Measurements from ENCODE around the gene AHNAK2. TPM values are rescaled to one million over a fixed set of nuclear protein-coding genes. Genes with fewer than 3 reads are reported as not detected.

AHNAK2 gene
- total RNA-seq, 1 experiment from 2014 or later: 45.0 TPM

- intact Hi-C loops (cut with micrococcal nuclease): no loop called here
- Histone ChIP-seq H4K20me1 (ENCODE audit: insufficient read depth) (no peaks in the 10 kb centered on the region), H3K4me3 (replicated peaks in 1 of 2; ENCODE audit: low read depth in 1 of 2, low read length in 2 of 2) (no peak overlapping the region), H3K36me3 (ENCODE audit: control insufficient read depth in 1 of 2, insufficient read depth in 2 of 2, low read length in 2 of 2) (0 out of 4 replicates have a peak, but pooled peaks cover 0 to 1% of the 10 kb centered on the region in 2 experiments), H3K9me3 (ENCODE audit: control insufficient read depth in 1 of 2, insufficient read depth in 1 of 2, low read depth in 1 of 2, low read length in 2 of 2) (no peaks in the 10 kb centered on the region), H3K27ac (ENCODE audit: low read depth, low read length) (no peak overlapping the region), H2AFZ (ENCODE audit: low read depth, low read length, poor library complexity, severe bottlenecking) (no peak overlapping the region), H3K27me3 (ENCODE audit: insufficient read depth, low read length) (no peaks in the 10 kb centered on the region), H3K79me2 (ENCODE audit: insufficient read depth, low read length) (no peaks in the 10 kb centered on the region), H3K4me1 (ENCODE audit: control insufficient read depth in 1 of 2, insufficient read depth in 2 of 2, low read length in 2 of 2) (peaks cover 0 to 8% of the 10 kb centered on the region in 2 experiments; a peak in 1 of 4 replicates), H3K4me2 (ENCODE audit: low read length) (no peak overlapping the region), H3K9me2 (ENCODE audit: insufficient read depth) (no peaks in the 10 kb centered on the region), H3K9ac (ENCODE audit: low read length) (no peak overlapping the region)
- POLR2A ChIA-PET: no interaction called here
- RAD21 ChIA-PET (ENCODE audit: low non-redundant PET in 1 of 2, low total read pairs in 2 of 2, uncharacterized antibody in 2 of 2, unreplicated experiment in 2 of 2): no interaction called here
- ATAC-seq (no peak), DNase-seq (ENCODE audit: low read depth, low spot score) (no peak)
- CTCF ChIA-PET: no interaction called here
- TF ChIP-seq ATF3 (IDR thresholded peaks at IDR 0.05): no peak
- TF ChIP-seq CEBPB (IDR thresholded peaks at IDR 0.05; ENCODE audit: low read depth): no peak
- no peak for TF ChIP-seq ZBTB33 (IDR thresholded peaks at IDR 0.05; ENCODE audit: extremely low read depth, insufficient replicate concordance, low read length)
- TF ChIP-seq YY1 (IDR thresholded peaks at IDR 0.05; ENCODE audit: extremely low read depth, insufficient replicate concordance, low read depth, low read length): no peak
- no peak for TF ChIP-seq ZNF274 (IDR thresholded peaks at IDR 0.05; ENCODE audit: low read depth, low read length)
- TF ChIP-seq POLR2A (IDR thresholded peaks at IDR 0.05; ENCODE audit: borderline replicate concordance, extremely low read depth, insufficient read depth, insufficient read length): no peak
- no peak for TF ChIP-seq REST (IDR thresholded peaks at IDR 0.05; ENCODE audit: low read depth)
- TF ChIP-seq POLR2AphosphoS5 (IDR thresholded peaks at IDR 0.05; ENCODE audit: low read depth, low read length): no peak
- TF ChIP-seq MAX (IDR thresholded peaks at IDR 0.05): no peak
- TF ChIP-seq FOSL1 (IDR thresholded peaks at IDR 0.05; ENCODE audit: low read depth): no peak
- TF ChIP-seq TCF7L2 (IDR thresholded peaks at IDR 0.05; ENCODE audit: borderline replicate concordance, extremely low read depth, insufficient read depth, insufficient read length): no peak
- no peak for TF ChIP-seq CBX3 (IDR thresholded peaks at IDR 0.05; ENCODE audit: low read depth)
- TF ChIP-seq JUND (IDR thresholded peaks at IDR 0.05): no peak
- no peak for TF ChIP-seq SP1 (IDR thresholded peaks at IDR 0.05; ENCODE audit: low read depth)
- TF ChIP-seq CTCF (IDR thresholded peaks at IDR 0.05 in 2 of 3, conservative IDR thresholded peaks at IDR 0.05 in 1 of 3; ENCODE audit: borderline replicate concordance in 1 of 3, insufficient read depth in 1 of 3, low read depth in 2 of 3, low read length in 2 of 3): no peak
- TF ChIP-seq SIN3A (IDR thresholded peaks at IDR 0.05; ENCODE audit: low read depth): no peak
- no peak for TF ChIP-seq EGR1 (IDR thresholded peaks at IDR 0.05; ENCODE audit: low read depth)
- TF ChIP-seq EZH2 (IDR thresholded peaks at IDR 0.05): no peak
- BruUV-seq (replicated peaks): no TSS peak
These were observed 80.0 kb downstream of the AHNAK2 start for GRCh38 chr14:104898195-104898558.

Data from HCT116 (cell line).